AG04450 (cell line): Measurements from ENCODE around the gene CCDC167. TPM values are rescaled to one million over a fixed set of nuclear protein-coding genes. Genes with fewer than 3 reads are reported as not detected.

Source experiments
- CTCF ChIA-PET: fragments of 300-600, 350-600 bp; formaldehyde crosslinking; extraction: SDS; loops from one replicate; lab custom pipeline; 2022; ENCODE audit warnings: antibody characterized with exemption, inconsistent platforms; lab: Charles Lee
- POLR2A ChIA-PET: fragments of 350-600 bp; formaldehyde crosslinking; extraction: SDS; loops from one replicate; lab custom pipeline; 2021; ENCODE audit warnings: antibody characterized with exemption, inconsistent platforms; lab: Yijun Ruan, JAX
- DNase-seq: peaks from one replicate; pipeline ENCODE4 v3.0.0-alpha.2; 2011; ENCODE audit warnings: low read depth, low spot score
- H3K27ac ChIP-seq: one replicate; pipeline ENCODE4 v1.5.1; 2012; ENCODE audit warnings: low read depth, low read length, control low read depth
- H3K27me3 ChIP-seq: one replicate; pipeline ENCODE4 v1.6.0; 2012; ENCODE audit warnings: low read length; ENCODE audit not compliant: control insufficient read depth, insufficient read depth
- H3K4me3 ChIP-seq: 2 replicates; pipeline ENCODE4 v1.5.1; 2011; ENCODE audit warnings: mild to moderate bottlenecking, low read depth, low read length, control low read depth
- H3K9me3 ChIP-seq: 2 replicates; pipeline ENCODE4 v1.5.1; 2012; ENCODE audit warnings: low read length; ENCODE audit not compliant: control insufficient read depth, insufficient read depth
- CTCF ChIP-seq: IDR thresholded peaks from 2 replicates; pipeline ENCODE4 v1.5.1; 2011; ENCODE audit warnings: low read depth, low read length, control low read depth, inconsistent platforms
- polyA plus RNA-seq: library from polyadenylated mRNA; depleted of rRNA; stranded (reverse); fragments of >200 nt; gene quantifications from 2 replicates; pipeline ENCODE4 v1.2.3, GENCODE V29; 2011

CCDC167 gene
- polyA plus RNA-seq, 1 experiment = 27.3 TPM

- H3K27me3 ChIP-seq = no peaks in the 10 kb centered on the region
- DNase-seq = no peak
- ChIA-PET CTCF (no interaction called here), POLR2A (no interaction called here)
- H3K9me3 ChIP-seq = no peaks in the 10 kb centered on the region
- H3K4me3 ChIP-seq = no peak overlapping the region
- TF ChIP-seq CTCF = no peak
- no peak overlapping the region for H3K27ac ChIP-seq
These were observed 20.3 kb downstream of the CCDC167 start for GRCh38 chr6:37479266-37479854.

DNA sequence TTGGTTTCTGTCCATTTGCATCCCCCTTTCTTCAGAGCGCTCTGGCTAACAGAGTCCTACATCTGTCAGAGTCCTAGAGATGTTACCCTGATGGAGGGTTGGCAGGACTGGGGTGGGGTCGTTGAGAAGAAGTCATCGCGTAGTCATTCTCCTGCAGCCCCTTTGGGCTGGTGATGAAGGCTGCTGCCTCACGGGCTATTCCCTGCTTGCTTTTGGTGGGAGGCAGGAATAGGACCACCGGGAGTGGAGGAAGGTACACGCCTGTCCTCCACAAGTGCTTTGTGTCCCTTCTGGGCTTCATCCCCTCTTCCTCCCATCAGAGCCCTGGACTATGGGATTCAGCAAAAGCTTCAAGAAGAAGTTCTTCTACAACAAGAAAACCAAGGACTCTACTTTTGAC lies 20.9 kb downstream of the CCDC167 start:
- ChIA-PET POLR2A (no interaction called here), CTCF (no interaction called here)
- DNase-seq = no peak
- H3K27me3 ChIP-seq = no peaks in the 10 kb centered on the region
- TF ChIP-seq CTCF = no peak
- no peak overlapping the region for H3K27ac ChIP-seq
- no peaks in the 10 kb centered on the region for H3K9me3 ChIP-seq
- no peak overlapping the region for H3K4me3 ChIP-seq

DNA sequence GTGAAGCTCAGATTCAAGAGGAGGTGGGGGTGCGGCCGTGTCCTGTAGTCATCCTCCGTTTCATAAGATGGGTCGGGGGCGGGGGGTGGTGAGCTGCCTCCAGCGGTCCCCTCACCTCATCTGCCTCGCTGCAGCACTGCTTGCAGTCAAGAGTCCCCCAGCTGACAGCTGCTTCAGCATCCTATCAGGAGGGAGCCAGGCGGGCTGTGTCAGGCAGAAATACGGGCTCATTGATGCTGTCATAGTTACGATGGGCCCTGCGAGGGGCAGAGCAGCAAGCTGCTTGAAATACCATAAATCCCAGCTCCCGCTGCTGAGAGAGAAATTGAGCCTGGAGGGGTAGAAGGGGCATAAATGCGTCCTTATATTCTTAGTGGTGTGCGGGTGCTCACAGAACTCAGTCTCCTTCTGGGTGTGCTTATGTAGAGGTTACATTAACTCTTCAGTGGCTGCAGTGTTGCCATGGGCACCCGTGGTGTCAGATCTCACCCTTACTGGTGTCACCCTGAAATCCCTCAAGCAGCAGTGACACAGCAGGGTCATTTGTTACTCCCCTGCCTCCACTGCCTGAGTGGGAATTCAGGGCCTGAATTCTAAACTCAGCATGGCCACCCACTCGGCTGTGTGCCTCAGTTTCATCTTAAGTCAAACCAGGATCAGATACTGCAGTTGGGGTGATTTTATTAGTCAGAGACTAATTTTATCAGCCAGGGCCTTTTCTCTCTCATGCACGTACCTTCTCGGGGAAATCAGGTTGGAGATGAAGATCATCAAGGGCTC lies 21.8 kb downstream of the CCDC167 start:
- no peak for TF ChIP-seq CTCF
- H3K4me3 ChIP-seq = no peak overlapping the region
- no peak overlapping the region for H3K27ac ChIP-seq
- DNase-seq = no peak
- no peaks in the 10 kb centered on the region for H3K27me3 ChIP-seq
- ChIA-PET CTCF (interaction anchor here (1.8 kb wide), 1 partner anchor 215 kb away, joined by 5 read pairs; no protein-coding TSS in a partner anchor), POLR2A (no interaction called here)
- no peaks in the 10 kb centered on the region for H3K9me3 ChIP-seq

- no peaks in the 10 kb centered on the region for H3K27me3 ChIP-seq
- H3K9me3 ChIP-seq = no peaks in the 10 kb centered on the region
- TF ChIP-seq CTCF = no peak
- no peak overlapping the region for H3K4me3 ChIP-seq
- H3K27ac ChIP-seq = no peak overlapping the region
- no peak for DNase-seq
- ChIA-PET POLR2A (no interaction called here), CTCF (interaction anchor here (1.8 kb wide), 1 partner anchor 216 kb away, joined by 5 read pairs; no protein-coding TSS in a partner anchor)
These were observed 22.5 kb downstream of the CCDC167 start for GRCh38 chr6:37477191-37477590.

GRCh38 chr6:37474316-37474715 lies 25.4 kb downstream of the CCDC167 start:
- no peak overlapping the region for H3K27ac ChIP-seq
- POLR2A ChIA-PET = no interaction called here

More at GRCh38 chr6:37474316-37474715, 25.4 kb downstream of the CCDC167 start:
- H3K27me3 ChIP-seq = no peaks in the 10 kb centered on the region
- no peak overlapping the region for H3K4me3 ChIP-seq
- no peaks in the 10 kb centered on the region for H3K9me3 ChIP-seq
- no peak for DNase-seq
- no peak for TF ChIP-seq CTCF
- CTCF ChIA-PET = no interaction called here
